NK-92 (cell line): Measurements from ENCODE around the gene PLCB1.

Experiments used
- DNase-seq: peaks from one replicate; lab custom pipeline; 2025; ENCODE audit not compliant: unreplicated experiment; lab: John Stamatoyannopoulos, UW

Gene PLCB1

DNA sequence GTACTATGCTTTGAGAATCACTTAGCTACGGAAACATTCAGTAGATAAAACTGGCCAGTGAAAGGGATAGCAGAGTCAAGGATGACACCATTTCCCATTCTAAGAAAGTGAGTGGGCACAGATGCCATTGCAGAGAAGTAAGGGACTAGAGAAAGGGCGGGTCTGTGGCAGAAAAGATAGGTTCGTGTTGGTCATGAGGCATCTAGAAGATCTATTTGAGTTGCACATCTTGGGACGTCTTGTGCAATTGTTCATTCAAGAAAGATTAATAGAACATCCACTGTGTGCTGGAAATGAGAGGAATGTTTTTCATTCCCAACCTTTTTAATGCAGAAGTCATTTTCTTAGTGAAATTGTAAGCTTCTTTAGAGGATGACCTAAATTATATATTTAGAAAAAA, 161.7 kb downstream of the PLCB1 start:
- DNase-seq: no peak

DNA sequence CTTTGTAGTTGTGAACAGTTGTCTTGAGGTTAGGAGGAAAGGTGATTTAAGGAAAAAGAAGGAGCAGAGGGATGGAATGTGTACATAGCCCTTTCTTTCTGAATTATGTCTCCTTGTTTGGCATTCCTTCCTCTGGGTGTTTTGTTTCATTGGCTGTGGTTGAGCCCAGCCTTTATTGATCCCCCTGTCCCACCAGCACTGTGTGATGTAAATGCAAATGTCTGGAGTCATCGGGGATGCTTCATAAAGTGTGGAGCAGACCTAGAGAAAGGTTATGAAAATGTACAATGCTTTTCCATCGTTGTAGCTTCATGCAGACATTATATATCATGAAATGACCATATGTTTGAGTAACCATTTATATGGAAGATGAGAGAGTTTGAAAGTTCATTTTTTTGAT, 164.5 kb downstream of the PLCB1 start:
- no peak for DNase-seq

DNA sequence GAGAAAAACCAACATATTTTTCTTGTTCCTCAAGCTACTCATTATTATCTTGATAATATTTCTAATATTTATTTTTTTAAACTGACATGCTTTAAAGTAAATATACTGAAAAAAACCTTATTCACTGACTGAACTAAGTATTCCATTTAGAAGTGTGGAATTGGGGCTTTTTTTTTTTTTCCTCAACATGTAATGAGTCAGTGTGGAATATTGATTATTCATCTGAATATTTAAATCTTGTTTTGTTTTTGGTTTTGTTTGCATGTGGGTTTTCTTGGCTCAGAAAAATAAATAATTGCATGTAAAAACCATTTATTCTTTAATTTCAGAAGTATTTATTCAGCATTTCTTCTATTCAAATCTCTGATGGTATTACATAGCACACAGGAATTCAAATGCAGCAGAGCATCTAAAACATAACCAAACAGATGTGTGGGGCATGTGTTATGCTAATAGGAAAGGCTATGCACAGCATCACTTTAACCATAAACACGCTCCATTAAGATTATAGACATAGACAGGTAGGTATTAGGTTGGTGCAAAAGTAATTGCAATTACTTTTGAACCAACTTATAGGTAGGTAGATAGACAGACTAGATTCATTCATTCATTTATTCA, 166.5 kb downstream of the PLCB1 start:
- DNase-seq: no peak

DNA sequence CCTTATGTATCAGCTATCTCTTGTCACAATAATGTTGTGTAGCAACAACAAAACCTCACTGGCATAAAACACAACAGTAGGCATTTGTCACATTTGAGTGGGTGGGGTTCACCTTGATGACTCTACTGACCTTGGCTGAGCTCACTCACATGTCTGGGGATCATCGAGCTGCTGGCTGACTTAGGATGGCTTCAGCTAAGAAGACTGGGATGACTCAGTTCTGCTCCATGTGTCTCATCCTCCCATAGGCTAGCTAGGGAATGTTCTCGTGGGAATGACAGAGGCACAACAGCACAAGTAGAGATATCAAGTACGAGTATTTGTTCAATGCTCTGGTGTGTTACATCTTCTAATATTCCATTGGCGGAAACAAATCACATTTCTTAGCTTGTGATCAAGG, 167.9 kb downstream of the PLCB1 start:
- no peak for DNase-seq

DNA sequence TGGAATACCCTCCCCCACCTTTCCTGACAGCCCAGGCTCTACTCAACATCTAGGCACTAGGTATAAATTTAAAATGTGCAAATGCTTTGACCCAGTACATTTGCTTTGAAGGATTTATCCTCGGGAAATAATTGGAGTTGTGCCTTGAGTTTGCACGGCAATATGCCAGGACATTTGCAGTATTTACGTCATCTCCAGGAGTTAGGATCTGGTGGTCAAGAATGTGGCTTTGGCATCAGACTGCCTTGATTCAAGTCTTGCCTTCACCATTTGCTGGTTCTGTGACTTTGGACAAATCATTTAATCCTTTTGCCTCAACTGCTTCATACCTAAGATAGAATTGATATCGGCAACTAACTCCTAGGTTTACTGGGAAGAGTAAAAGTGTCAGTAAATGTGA, 169.6 kb downstream of the PLCB1 start:
- no peak for DNase-seq

DNA sequence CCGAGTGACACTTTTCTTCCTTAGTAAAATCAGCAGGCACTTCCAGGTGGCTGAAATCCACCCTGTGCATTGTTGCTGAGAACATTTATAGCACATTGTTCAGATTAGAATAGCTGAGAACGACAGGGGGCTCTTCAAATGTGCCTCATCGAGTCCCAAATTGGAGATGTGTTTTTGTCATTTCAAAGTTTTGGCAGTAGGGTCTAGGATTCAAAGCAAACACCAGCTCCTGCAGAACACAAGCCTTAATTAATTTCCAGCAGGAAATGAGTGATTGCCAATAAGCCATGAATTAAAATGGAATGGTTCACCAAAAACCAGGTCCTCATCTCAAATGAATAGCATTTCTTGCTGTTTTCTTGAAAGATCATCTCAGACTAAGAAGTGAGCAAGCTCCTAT, 171.6 kb downstream of the PLCB1 start:
- DNase-seq: no peak

DNA sequence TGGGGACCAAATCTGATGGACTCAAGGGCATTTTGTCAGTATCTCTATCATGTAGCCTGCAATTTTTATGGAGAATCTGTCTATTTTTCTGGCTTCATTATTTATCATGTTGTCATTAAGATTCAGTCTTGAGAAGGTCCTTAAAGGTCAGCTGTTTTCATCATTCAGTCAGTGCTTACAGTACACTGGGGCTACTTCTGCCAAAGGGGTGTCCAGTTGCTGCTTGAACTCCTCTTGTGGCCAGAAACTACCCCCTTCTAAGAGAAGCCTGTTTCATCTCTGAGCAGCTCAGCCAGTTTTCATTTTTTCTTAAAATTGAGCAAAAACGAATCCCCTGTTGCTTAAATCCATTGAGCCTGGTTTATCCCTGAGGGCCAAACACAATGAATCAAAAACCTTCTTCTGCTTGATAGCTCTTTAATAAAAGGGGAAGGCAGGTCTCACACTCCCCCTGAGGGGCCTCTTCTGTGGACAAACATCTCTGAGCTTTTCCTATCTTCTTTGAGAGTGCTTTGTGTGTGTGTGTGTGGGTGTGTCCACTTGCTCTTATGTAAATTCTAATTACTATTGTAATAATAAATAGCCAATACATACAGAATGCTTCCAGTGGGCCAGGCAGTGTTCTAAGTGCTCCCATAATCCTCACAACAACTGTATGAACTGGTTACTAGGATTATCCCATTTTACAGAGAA, 172.2 kb downstream of the PLCB1 start:
- DNase-seq: no peak

DNA sequence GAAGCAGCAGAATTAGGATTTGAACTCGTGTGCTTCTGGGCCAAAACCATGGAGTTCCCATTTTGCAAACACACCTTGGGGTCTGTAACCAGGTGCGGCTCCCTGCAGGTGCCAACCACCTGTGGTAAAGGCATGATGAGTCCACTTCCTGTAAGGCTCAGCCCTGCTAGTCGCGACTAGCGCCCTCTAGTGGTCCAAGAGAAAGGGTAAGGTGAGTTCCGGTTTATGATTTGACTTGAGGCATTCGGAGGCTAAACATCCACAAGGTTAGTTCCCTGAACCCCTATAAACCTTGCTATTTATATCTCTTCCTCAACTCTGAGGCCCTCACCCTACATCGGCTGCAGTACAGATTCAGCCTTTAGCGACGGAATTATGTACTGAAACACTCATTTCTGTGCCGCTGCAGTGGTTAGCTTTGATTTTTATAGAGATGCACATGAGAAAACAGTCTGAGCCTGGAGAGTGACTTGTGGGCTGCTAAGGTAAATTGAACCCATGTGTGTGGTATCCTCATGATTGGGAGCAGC, 173.4 kb downstream of the PLCB1 start:
- DNase-seq: no peak

DNA sequence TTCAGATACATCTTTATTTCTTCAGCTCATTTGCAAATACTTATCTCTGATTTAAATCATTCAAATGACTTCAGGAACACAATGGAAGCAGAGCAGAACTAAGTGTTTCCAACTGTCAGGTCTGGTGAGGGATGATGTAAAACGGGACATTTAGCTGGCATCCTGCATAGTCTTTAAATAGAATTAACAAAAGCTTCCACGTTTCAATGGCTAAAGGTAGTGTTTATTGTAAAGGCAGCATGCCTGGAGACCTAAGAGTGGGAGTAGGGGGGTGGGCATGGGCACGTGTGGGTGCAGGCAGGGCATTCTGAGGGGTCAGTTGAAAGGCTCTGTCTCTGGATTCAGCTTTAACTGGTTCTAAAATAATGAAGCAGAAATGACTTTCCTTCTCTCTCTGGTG, 174.9 kb downstream of the PLCB1 start:
- no peak for DNase-seq

DNA sequence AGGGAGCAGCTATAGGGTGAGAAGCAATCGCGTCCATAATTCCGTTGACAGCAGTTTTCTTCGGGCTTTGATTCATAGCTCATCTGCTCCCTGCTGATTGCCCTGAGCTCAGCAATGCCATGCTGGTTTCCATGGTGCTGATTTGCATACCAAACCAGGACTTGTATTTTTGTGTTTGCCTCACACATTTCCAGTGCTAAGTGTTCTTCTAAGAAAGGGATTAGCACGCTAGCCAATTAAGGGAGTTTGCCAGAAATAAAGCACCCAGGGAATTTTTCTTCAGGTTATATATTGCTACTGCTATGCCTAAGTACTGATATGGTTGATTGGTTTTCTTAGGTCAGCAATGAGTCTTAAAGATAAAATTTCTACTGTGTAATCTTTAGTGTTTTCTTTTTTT, 177.6 kb downstream of the PLCB1 start:
- no peak for DNase-seq

DNA sequence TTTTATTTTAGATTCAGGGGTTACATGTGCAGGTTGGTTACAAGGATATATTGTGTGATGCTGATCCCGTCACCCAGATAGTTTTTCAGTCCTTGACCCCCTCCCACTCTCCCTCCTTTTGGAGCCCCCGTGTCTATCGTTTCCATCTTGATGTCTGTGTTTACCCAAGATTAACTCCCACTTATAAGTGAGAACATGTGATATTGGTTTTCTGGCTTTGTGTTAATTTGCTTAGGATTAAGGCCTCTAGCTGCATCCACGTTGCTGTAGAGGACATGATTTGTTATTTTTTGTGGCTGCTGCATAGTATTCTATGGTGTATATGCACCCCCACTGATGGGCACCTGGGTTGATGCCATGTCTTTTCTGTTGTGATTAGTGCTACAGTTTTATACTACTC, 178.6 kb downstream of the PLCB1 start:
- no peak for DNase-seq

DNA sequence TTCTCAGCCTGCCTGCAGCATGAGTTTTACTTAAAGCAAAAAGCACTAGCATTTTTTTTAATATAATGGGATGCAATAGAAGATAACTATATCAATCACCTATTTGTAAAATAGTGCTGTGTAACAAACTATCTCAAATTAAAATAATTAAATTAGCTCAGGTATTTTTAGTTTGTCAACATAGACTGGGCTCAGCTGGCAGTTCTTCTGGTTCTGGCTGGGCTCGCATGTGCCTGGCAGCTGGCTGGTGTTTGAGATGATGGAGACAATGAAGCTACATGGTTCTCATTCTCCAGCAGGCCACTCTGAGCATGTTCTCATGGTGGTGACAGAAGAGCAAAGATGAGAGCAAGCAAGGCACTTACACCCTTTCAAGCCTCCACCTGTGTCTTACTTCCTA, 181.0 kb downstream of the PLCB1 start:
- no peak for DNase-seq

DNA sequence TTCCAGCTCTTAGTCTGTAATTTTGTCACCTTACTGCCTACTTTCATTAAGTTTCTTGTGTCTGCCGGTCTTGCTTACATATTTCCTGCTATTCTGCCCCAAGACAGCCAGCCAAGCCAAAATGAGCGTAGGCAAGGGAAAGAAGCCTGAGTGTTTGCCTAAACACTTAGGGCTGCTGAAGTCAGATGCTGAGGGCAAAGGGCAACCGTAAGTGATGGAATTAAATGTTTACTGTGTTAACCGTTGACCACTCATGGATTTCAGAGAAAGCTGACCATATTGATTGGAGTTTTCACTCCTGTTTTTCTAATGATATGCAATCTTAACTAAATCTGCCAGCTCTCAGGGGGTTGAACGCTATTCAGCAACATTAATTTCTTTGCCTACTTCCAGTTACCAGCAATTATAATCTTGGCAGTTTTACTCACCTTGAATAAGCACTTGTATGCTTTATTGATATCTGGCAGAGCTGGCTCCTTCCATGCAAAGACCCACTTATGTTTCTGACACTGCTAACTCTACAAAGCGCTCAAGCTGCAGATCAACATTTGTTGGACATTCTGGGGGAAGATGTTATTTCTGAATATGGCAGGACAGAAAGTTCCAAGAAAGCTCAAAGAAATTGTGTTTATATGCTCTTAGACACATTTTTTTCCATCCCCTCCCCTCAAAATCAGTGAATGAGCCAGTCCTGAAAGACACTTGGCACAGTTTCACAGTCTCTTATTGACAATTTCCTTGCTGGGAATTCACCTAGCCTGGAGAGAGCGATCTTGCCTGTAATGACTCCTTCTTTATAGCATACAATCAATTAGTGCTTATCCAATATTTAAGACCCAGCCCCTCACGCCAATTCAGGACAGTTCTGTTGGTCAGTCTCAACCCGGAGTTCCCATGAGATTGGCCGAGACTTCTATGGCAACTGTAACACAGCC, 183.8 kb downstream of the PLCB1 start:
- no peak for DNase-seq

DNA sequence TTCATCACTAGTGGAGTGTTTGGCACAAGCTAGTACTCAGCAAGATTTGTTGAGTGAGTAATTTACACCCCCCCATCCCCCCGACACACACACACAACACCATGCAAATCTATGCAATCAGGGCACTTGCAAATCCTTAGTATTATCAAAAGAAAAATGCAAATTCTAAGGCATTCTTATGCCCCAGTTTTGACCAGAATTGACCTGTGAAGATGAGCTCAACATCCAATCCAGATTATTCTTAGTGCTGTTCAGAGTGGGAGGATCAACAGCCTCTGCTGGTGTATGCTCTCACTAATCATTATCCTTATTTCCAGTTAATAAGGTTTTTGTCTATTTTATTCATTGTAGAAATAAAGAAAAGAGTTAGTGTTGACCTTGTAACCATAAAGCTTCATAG, 185.4 kb downstream of the PLCB1 start:
- DNase-seq: no peak

DNA sequence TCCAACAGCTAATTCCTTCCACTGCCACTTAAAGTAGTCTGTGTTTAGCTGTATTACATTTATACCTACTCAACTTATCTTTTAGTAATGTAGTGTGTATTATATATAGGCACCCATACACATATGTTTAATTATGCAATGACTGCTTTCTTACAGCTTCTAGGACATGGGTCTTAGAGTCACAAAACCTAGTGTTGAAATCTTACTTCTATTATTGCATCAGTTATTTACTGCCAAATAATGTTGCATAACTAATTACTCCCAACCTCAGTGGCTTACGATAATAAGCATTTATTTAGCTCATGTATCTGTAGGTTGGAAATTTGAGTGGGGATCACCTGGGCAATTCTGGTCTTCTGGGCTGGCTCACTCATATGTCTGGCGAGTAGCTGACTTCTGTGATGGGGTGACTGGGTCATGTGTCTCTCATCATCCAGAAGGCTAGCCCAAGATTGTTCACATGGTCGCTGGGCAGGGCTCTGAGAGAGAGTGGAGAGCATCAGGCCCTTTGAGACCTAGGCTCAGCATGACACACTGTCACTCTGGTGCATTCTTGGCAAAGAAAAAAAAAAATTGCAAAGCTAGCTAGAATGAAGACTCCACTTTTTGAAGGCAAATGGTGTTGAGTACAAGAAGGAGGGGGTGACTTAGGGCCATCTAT, 187.0 kb downstream of the PLCB1 start:
- DNase-seq: no peak

DNA sequence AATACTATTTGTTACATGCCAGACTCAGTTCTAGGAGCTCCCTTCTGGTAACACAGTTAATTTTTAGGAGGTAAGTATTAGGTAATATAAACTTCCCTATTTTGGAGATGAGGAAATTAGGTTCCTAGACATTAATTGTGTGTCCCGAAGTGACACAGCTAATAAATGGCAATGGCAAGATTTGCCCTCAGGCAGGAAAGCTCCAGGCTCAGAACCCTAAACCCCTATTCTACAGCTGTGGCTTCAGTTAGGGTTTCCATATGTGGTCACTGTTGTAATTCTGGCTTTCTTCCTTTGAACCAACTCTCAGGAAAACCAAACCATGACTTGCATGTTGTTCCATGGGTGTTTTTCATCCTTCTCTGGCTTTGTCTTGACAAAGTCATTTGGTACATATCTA, 188.2 kb downstream of the PLCB1 start:
- DNase-seq: no peak

DNA sequence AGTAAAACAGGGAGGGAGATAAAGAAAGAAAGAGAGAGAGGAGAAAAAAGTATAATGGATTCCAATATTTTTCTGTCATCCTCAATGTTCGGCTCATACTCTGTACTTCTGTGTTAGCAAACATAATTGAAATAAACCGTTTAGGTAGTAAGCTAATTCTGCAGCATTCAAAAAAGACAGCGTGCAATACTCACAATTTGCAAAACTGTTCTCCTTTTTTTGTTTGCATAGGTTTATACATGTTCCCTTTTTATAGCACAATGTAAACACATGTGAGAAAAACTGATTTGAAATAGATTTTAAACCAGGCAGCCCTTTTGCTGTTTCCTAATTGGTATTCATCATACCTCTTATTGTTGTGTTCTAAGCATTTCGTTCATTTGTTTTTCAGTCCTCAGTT, 188.9 kb downstream of the PLCB1 start:
- DNase-seq: no peak

DNA sequence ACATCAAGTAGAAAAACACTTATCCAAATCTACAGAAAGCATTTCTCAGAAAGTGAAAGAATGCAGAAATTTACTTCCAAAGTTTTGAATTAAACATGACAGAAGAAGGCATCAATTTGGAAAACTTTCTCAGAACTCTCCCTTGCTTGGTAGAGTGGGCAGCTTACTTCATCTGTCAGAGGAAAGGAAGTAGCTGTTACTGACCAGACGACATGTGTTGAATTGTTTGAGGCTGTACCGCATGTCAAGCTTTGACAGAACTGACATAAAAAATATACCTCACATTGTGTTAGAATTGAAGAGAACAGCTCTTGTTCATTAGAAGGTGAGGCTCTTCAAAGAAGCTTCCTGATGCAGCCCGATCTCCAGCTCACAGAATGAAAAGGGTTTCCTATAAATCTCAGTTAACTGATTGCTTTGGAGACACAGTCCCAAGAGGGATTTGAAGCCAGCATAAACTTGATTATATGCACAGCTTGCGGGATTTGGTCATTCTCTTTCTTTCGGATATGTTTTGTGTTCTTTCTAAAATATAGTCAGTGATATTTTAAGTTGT, 190.7 kb downstream of the PLCB1 start:
- DNase-seq: no peak

DNA sequence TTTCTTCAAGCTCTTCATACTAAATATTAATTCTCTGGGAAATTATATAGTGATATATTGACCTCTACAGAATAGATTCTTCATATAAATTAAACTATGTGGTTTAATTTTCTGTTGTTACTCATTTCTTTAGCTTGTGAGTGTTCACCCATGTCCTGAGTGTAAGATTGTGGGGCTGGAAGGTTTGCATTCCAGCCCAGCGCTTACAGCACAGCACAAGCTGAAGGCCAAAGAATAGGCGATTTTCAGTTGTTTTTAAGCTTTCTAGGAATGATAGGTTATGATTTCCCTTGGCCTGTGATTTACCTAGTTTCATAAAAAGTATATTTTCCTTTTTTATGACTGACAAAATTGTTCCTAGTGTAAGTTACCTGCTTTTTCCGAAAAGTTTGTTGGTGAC, 194.1 kb downstream of the PLCB1 start:
- no peak for DNase-seq

DNA sequence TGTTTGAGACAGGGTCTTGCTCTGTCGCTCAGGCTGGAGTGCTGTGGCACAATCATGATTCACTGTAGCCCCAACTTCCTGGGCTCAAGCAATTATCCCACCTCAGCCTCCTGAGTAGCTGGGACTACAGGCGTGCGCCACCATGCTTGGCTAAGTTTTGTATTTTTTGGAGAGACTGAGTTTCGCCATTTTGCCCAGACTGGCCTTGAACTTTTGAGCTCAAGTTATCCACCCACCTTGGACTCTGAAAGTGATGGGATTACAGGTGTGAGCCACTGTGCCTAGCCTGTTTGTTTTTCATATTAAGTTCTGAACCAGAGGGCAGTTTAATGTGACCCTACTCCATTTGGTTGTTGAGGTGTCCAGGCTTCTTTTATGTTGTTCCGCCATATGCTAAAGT, 194.8 kb downstream of the PLCB1 start:
- DNase-seq: no peak

DNA sequence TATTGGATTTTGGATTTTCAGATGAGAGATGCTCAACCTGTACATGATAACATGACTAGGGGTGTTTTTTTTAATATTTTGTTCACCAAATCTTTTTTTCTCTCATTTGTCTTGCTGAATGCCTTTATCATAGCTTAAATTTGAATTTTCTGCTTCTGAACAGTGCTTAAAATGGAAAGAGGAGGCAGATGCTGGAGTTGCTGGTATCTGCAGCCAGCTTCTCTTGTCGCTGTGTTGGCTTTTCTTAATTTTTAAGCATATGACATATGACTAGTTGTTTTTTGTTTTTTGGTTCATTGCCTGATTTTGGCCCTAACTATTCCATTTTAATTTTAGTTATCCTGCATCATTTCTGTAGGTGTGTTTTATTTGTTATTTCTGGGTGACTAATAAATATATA, 196.1 kb downstream of the PLCB1 start:
- no peak for DNase-seq
